NCI-H510A (cell line): ENCODE results near the gene VEGFD.

ENCODE experiments used
- DNase-seq: peaks from one replicate; lab custom pipeline; 2025; lab: John Stamatoyannopoulos, UW

VEGFD gene

DNA sequence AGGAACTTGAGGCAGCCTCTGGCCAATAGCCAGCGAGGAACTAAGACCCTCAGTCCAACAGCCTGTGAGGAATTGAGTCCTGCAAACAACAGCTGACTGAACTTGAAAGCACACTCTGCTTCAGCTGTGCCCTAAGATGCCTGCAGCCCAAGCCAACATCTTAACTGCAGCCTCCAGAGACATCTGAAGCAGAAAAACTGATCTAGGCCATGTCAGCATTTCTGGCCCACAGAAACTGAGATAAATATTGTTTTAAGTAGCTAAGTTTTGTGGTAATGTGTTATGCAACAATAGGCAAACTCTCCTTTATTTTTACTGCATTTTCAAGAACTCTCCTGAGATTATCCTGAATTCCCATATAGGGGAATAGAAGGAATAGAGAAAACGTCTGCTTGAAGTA lies 24.5 kb downstream of the VEGFD start:
- DNase-seq, result no peak

- DNase-seq, result no peak
These were observed 25.7 kb downstream of the VEGFD start for GRCh38 chrX:15358533-15358932.

- no peak for DNase-seq
These were observed 27.8 kb downstream of the VEGFD start for GRCh38 chrX:15356444-15356843.

DNA sequence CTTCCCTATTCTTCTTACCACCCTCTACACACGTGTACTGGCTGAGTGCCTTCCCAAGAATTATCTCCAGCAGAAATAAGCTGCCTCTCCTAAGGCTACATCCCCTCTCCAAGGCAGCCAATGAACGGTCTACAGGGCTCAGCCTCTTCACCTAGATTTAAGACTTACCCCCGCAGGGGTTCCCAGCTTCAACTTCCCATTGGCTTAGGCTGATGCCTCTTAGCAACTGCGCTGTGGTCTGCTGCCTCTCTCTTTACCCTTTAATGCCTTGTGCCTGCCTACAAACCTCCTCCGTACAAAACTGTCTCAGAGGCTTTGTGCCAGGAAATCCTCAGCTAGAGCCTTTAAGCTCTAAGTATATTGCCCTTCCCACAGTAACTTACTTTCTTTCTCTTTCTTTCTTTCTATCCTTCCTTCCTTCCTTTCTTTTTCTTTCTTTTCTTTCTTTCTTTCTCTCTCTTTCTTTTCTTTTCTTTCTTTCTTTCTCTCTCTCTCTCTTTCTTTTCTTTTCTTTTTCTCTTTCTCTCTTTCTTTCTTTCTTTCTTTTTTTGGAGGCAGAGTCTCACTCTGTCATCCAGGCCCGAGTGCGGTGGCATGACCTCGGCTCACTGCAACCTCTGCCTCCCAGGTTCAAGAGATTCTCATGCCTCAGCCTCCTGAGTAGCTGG lies 33.8 kb downstream of the VEGFD start:
- DNase-seq, result no peak

DNA sequence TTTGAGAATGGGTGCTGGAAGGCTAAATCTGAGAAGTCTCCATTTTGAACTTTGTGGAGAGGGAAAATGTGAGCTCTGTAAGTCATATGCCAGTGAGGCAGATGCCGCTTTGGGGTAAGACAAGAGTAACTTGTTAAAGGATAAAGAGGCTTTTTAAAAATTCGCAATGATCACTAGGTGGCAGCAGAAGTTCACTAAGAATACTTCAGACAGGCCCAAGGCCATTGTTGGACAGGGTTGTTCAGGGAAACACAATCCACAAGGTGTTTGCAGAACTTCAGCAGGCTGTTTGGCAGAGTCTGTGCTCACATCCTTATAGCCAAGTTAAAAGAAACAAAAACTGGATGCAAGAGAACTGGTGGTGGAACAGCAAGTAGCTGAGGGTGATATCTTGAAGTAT lies 35.2 kb downstream of the VEGFD start:
- peak; percentile 44 for DNase-seq

- no peak for DNase-seq
These were observed 38.2 kb downstream of the VEGFD start for GRCh38 chrX:15345976-15346375.

- DNase-seq, result no peak
These were observed 40.1 kb downstream of the VEGFD start for GRCh38 chrX:15344106-15344505.

DNA sequence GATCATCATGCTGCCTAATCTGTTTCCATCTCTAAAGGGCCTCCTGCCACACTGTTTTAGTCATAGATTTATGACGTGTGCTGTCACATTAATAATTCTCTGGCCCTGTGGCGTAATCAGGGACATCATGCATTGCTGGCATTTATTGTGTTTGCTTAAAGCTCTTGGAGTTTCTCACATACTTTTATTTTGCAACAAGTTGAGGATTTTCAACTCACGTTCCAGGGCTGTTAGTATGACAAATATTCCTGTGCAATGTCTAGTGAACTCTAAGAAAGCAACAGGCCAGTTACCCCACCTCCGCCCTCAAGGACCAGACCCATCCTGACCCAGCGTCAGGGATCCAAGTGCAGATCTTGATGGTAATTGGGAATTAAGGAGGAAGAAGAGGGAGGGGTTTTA lies 41.1 kb downstream of the VEGFD start:
- DNase-seq, result no peak

- no peak for DNase-seq
These were observed 43.3 kb downstream of the VEGFD start for GRCh38 chrX:15340867-15341266.

GRCh38 chrX:15336023-15336413 lies 48.2 kb downstream of the VEGFD start:
- DNase-seq, result peak; percentile 10

- peak; percentile 94 for DNase-seq
These were observed 48.8 kb downstream of the VEGFD start, which contains the start of gene PIGA for GRCh38 chrX:15335135-15336022. Gene PIGA, minus strand, starts transcription at chrX:15335523. Its CDS starts 3,593 bp downstream, at chrX:15331930.

- DNase-seq, result no peak
These were observed 49.7 kb downstream of the VEGFD start for GRCh38 chrX:15334561-15334960.

DNA sequence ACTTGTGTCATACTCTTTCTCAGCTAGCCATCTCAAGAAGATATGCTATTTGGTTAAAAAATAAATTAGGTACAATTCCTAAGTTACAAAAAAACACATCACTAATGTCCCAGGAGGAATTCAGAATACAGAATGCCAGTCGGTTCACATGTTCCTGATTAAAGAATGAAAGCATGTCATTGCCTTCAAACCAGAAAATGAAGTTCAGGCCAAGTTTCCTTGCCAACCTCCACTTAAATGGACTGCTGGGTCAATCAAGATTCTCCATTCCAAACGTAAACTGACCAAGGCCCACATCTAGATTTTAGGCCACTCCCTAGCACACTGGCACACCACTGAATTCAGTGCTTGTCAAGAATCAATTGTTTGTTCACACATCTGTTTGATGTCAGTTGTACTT lies 55.4 kb downstream of the VEGFD start:
- no peak for DNase-seq

DNA sequence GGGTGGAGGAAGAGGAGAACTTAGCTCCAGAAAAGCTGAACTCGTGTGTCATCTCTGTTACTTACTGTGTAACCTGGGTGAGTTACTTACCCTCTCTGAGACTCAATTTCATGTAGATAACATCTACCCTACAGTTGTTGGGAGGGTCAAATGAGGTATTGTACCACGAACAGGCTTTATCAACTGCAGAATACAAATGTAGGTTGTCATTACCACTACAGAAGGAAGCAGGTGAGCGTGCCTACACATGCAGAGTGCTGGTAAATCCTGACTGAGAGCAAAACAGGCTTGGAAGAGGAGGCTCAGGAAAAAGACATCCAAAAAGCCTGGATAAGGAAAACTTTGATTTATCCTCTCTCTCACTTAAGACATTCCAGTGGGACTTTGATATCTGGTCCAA lies 56.1 kb downstream of the VEGFD start:
- no peak for DNase-seq

DNA sequence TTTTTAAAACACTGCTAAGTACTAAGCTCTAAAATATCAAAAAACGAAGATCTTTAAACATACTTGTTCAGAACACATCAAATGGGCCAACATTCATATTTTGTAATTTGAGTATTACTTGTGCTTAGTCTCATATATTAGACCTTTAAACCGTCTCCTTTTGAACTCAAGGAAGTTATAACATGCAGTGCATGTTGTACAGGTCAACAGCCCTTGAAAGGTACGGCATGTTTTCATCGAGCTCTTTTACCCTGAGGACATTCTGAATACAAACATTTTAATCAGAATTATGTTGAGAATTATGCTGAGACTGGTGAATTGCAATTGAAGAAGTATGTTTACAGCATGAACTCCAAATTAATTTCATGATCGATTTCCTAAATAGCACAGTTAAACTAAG lies 61.7 kb downstream of the VEGFD start:
- DNase-seq, result no peak

DNA sequence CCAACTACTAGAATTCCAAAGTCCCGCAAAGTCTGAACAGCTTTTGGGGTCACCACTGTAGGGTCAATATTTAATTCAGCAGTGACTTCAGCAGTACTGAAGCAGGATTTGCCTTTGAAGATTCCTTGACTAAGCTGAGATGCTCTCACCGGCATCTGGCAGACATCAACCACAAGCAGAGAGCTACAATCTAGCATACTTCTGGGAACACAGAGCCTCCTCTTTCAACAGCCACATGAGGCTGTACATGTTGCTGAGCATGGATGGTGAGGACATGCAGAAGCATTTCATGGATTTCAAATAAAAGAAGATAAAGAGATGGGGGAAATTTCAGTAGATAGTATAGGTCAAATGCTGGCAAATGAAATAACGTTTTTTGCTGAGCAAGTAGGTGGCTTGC lies 62.1 kb downstream of the VEGFD start:
- DNase-seq, result no peak

- no peak for DNase-seq
These were observed 62.8 kb downstream of the VEGFD start for GRCh38 chrX:15321447-15321846.

- no peak for DNase-seq
These were observed 63.9 kb downstream of the VEGFD start for GRCh38 chrX:15320297-15320696.

GRCh38 chrX:15319075-15319474 lies 65.1 kb downstream of the VEGFD start:
- DNase-seq, result no peak

GRCh38 chrX:15315509-15315908 lies 68.7 kb downstream of the VEGFD start, which contains the start of gene ASB11:
Gene ASB11, minus strand, starts transcription at chrX:15315640. Its CDS starts 35 bp downstream, at chrX:15315605.
- DNase-seq, result no peak

DNA sequence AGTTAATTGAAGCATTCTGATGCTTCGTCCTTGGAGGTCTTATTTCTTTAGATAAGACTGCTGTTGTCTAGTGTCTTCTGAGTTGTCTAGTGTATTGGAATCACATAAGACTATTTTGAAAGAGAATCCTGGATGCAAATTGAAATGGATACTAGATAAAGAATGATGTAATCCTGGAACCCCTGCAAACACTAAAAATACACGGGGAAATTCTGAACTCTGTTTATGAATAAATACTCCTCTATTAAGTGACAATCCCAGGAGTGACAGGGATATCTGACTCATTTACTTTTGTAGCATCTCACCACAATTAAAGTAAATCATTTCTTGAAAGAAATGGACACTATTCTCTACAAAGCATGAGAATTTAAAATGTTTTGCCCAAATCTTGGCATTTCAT lies 69.7 kb downstream of the VEGFD start:
- no peak for DNase-seq

GRCh38 chrX:15311119-15311518 lies 73.1 kb downstream of the VEGFD start:
- DNase-seq, result no peak

GRCh38 chrX:15310117-15310516 lies 74.1 kb downstream of the VEGFD start:
- no peak for DNase-seq
